K562 (cell line): Measurements from ENCODE around the gene TRIM14. TPM values are rescaled to one million over a fixed set of nuclear protein-coding genes. Genes with fewer than 3 reads are reported as not detected.
A peak's percentile ranks its signal among the peaks of the same experiment; 100 is the strongest.

Experiments used
- ATAC-seq: fragments of 200-7000 bp; cut with Tn5 transposase; 3 replicates; pipeline ENCODE4 v1.9.1; 2020; ENCODE audit warnings: moderate library complexity
- BruUV-seq: library from RNA; stranded (reverse); fragments of 400-500 nt; replicated peaks from 2 replicates; lab custom pipeline; 2021; lab: Mats Ljungman, UMichigan
- CTCF ChIA-PET: fragments of 300-600 bp; formaldehyde crosslinking; extraction: SDS; loops from one replicate; lab custom pipeline; 2021; ENCODE audit warnings: low intra/inter-chr PET ratio; lab: Yijun Ruan, JAX
- POLR2A ChIA-PET: fragments of 300-600, 350-650 bp; sonication (Branson Sonifier 250); formaldehyde crosslinking; extraction: SDS; loops from one replicate; lab custom pipeline; 2021; ENCODE audit warnings: antibody characterized with exemption, inconsistent platforms; lab: Yijun Ruan, JAX
- DNase-seq, 4 experiments: peaks; one replicate each; pipeline versions ENCODE4 v3.0.0 to v3.0.0-alpha.2; 2011 to 2018; ENCODE audit warnings: low spot score in 3 of 4, mixed read lengths in 3 of 4; ENCODE audit errors: extremely low read depth in 1 of 4
- FAIRE-seq: peaks from 2 replicates; lab custom pipeline; 2011; peaks lifted over from hg19 to GRCh38; lab: Jason Lieb, UNC
- H2AFZ ChIP-seq: 2 replicates; pipeline ENCODE4 v1.6.0; 2011; ENCODE audit warnings: low read depth, low read length, control low read depth, inconsistent platforms
- H3K27ac ChIP-seq: fragments of 200-600 bp; 3 replicates; pipeline ENCODE4 v1.8.0; 2011; ENCODE audit warnings: low read depth, mild to moderate bottlenecking, control low read depth, inconsistent platforms, low read length, moderate library complexity, mixed read lengths; ENCODE audit errors: extremely low read depth
- H3K27me3 ChIP-seq, 2 experiments: fragments of 300-600 bp in 1 of 2; 2 replicates in 1 of 2; 3 replicates in 1 of 2; pipeline versions ENCODE4 v1.6.0 to v1.8.0; 2011; ENCODE audit warnings: inconsistent platforms in 2 of 2, low read length in 2 of 2, mild to moderate bottlenecking in 1 of 2, mixed read lengths in 1 of 2, moderate library complexity in 1 of 2; ENCODE audit not compliant: control insufficient read depth in 2 of 2, insufficient read depth in 2 of 2
- H3K36me3 ChIP-seq: fragments of 300-600 bp; 3 replicates; pipeline ENCODE4 v1.8.0; 2011; ENCODE audit warnings: mild to moderate bottlenecking, low read length, inconsistent platforms; ENCODE audit not compliant: control insufficient read depth, insufficient read depth
- H3K4me1 ChIP-seq, 2 experiments: fragments of 200-600 bp in 1 of 2; replicated peaks in 1 of 2; 2 replicates in 1 of 2; 3 replicates in 1 of 2; pipeline versions ENCODE4 v1.5.1 to v1.8.0; 2011; ENCODE audit warnings: inconsistent platforms in 2 of 2, low read length in 2 of 2, mild to moderate bottlenecking in 1 of 2, mixed read lengths in 1 of 2, moderate library complexity in 1 of 2; ENCODE audit not compliant: control insufficient read depth in 2 of 2, insufficient read depth in 2 of 2
- H3K4me2 ChIP-seq: 2 replicates; pipeline ENCODE4 v1.6.1; 2011; ENCODE audit warnings: low read length, control low read depth, inconsistent platforms, mixed read lengths; ENCODE audit not compliant: insufficient read depth
- H3K4me3 ChIP-seq: fragments of 200-600 bp; sonication (generic), shearing (Covaris generic); 2 replicates; pipeline ENCODE4 v1.5.1; 2016; ENCODE audit warnings: control low read depth, inconsistent platforms
- H3K79me2 ChIP-seq: fragments of 200-600 bp; 3 replicates; pipeline ENCODE4 v1.8.0; 2011; ENCODE audit warnings: low read length, inconsistent platforms; ENCODE audit not compliant: control insufficient read depth, insufficient read depth
- H3K9ac ChIP-seq, 2 experiments: 2 replicates each; pipeline versions ENCODE4 v1.6.0 to v1.6.1; 2011; ENCODE audit warnings: low read depth in 2 of 2, low read length in 2 of 2, control low read depth in 1 of 2, inconsistent platforms in 1 of 2, mild to moderate bottlenecking in 1 of 2, mixed read lengths in 1 of 2; ENCODE audit not compliant: insufficient read depth in 1 of 2
- H3K9me1 ChIP-seq: one replicate; pipeline ENCODE4 v1.6.0; 2011; ENCODE audit warnings: inconsistent platforms, mild to moderate bottlenecking, low read length, moderate library complexity; ENCODE audit not compliant: control insufficient read depth, insufficient read depth
- H3K9me3 ChIP-seq: replicated peaks from 2 replicates; pipeline ENCODE4 v1.5.1; 2011; ENCODE audit warnings: low read depth, low read length, inconsistent platforms; ENCODE audit not compliant: control insufficient read depth, insufficient read depth
- H4K20me1 ChIP-seq: replicated peaks from 2 replicates; pipeline ENCODE4 v1.6.1; 2011; ENCODE audit warnings: low read length, inconsistent platforms, mixed read lengths; ENCODE audit not compliant: control insufficient read depth, insufficient read depth
- NCOA6 ChIP-seq: fragments of 450-650 bp; IDR thresholded peaks from 2 replicates; pipeline ENCODE4 v1.6.1; 2017; ENCODE audit warnings: mild to moderate bottlenecking
- NFIC ChIP-seq: fragments of 450-650 bp; IDR thresholded peaks from 2 replicates; pipeline ENCODE4 v1.6.1; 2017; ENCODE audit warnings: mild to moderate bottlenecking, inconsistent platforms
- RUNX1 ChIP-seq: sonication (generic); IDR thresholded peaks from 2 replicates; pipeline ENCODE4 v1.6.1; 2016; ENCODE audit warnings: antibody characterized with exemption, low read depth
- ZNF445 ChIP-seq: fragments of 250-450 bp; sonication (Bioruptor Pico); IDR thresholded peaks from 2 replicates; pipeline ENCODE4 v1.4.0; 2020; ENCODE audit warnings: low read depth, mild to moderate bottlenecking, moderate library complexity
- ZNF77 ChIP-seq: fragments of 250-450 bp; sonication (Bioruptor Pico); IDR thresholded peaks from 2 replicates; pipeline ENCODE4 v1.5.0; 2020
- WGBS: fragments of 100-300 bp; shearing (Covaris generic); methylation state at CpG from one replicate; pipeline ENCODE4 v1.1.6; 2016; ENCODE audit warnings: low coverage, mixed read lengths; ENCODE audit not compliant: insufficient coverage; ENCODE audit errors: missing lambda C conversion rate; 5-methylcytosine and 5-hydroxymethylcytosine counted together
- in situ Hi-C: fragments of 300-500 bp; cut with MboI; formaldehyde crosslinking; loops from 4 replicates; pipeline ENCODE4 v1.15.0; 2018; ENCODE audit warnings: inconsistent platforms, mixed read lengths
- intact Hi-C: fragments of 100-400 bp; cut with micrococcal nuclease; formaldehyde crosslinking; loops from 2 replicates; pipeline ENCODE4 v1.14.2; 2022
- polyA plus RNA-seq, 8 experiments: library from polyadenylated mRNA; depleted of rRNA in 4 of 8; stranded (reverse) in 5 of 8; unstranded in 3 of 8; fragments of >200 nt; fragmentation: Nextera tagmentation in 2 of 8; fragmentation: Illumina TruSeq in 1 of 8; extraction: Ambion mirVana in 2 of 8; extraction: Trizol in 1 of 8; gene quantifications; 2 replicates each; pipeline versions ENCODE4 v1.2.1 to v1.2.3, GENCODE V29; 2011 to 2014; ENCODE audit warnings: inconsistent platforms in 1 of 8, missing spikeins in 1 of 8
- total RNA-seq, 7 experiments: library from RNA; depleted of rRNA in 6 of 7; stranded (reverse); fragments of >200 nt in 6 of 7; fragmentation: Illumina TruSeq in 2 of 7; extraction: Trizol in 2 of 7; gene quantifications; 2 replicates each; pipeline versions ENCODE4 v1.2.1 to v1.2.3, GENCODE V29; 2011 to 2021; ENCODE audit warnings: low replicate concordance in 1 of 7

Gene TRIM14
- total and polyA plus RNA-seq, 9 of the 15 experiments (the other 6 are each of a cell fraction or from before 2014, with no cell fraction given) = 7.6 to 41.0 (median 17.9) TPM

GRCh38 chr9:98132806-98133631, 14.0 kb upstream of the TRIM14 start:
- no peaks in the 10 kb centered on the region for H3K9me1 ChIP-seq
- CTCF ChIA-PET = interaction anchor here (0.6 kb wide), 1 partner anchor 117 kb away, joined by 3 read pairs; no protein-coding TSS in a partner anchor
- no peak for ATAC-seq
- no peaks in the 10 kb centered on the region for H3K9me3 ChIP-seq
- H3K9ac ChIP-seq = no peak overlapping the region
- no peak for DNase-seq
- POLR2A ChIA-PET = interaction anchor here (1.4 kb wide), 1 partner anchor 14 kb away, joined by 3 read pairs; the partner anchor contains the start of gene TRIM14
- no peak overlapping the region for H2AFZ ChIP-seq
- in situ Hi-C loops = no loop called here
- no peak overlapping the region for H3K27ac ChIP-seq
- H3K36me3 ChIP-seq = peaks cover 85% of the 10 kb centered on the region; the same call in 2 of the 3 replicates
- no peak for FAIRE-seq
- no peak overlapping the region for H3K4me3 ChIP-seq
- 90% methylated on average over 14 of the region's 14 CpGs for WGBS
- no peaks in the 10 kb centered on the region for H4K20me1 ChIP-seq
- H3K79me2 ChIP-seq = no peaks in the 10 kb centered on the region
- BruUV-seq = no TSS peak
- no peak overlapping the region for H3K4me2 ChIP-seq
- intact Hi-C loops = no loop called here
- H3K27me3 ChIP-seq = no peaks in the 10 kb centered on the region
- TF ChIP-seq RUNX1 (no peak), NFIC (0 out of 2 replicates have a peak, but pooled peaks have one; percentile 8)
- no peaks in the 10 kb centered on the region; a peak in 1 of 5 replicates for H3K4me1 ChIP-seq

GRCh38 chr9:98132158-98132557, 13.1 kb upstream of the TRIM14 start:
- H3K79me2 ChIP-seq = no peaks in the 10 kb centered on the region
- intact Hi-C loops = no loop called here
- no peak overlapping the region for H3K4me2 ChIP-seq
- no peaks in the 10 kb centered on the region for H3K27me3 ChIP-seq
- no peak overlapping the region for H3K9ac ChIP-seq
- no peak for DNase-seq
- BruUV-seq = no TSS peak
- no peak for ATAC-seq
- no peak overlapping the region for H3K4me3 ChIP-seq
- H3K9me1 ChIP-seq = no peaks in the 10 kb centered on the region
- H3K4me1 ChIP-seq = no peaks in the 10 kb centered on the region; a peak in 1 of 5 replicates
- peaks cover 82% of the 10 kb centered on the region; the same call in 2 of the 3 replicates for H3K36me3 ChIP-seq
- no peak overlapping the region for H3K27ac ChIP-seq
- CTCF ChIA-PET = no interaction called here
- no peak for FAIRE-seq
- H2AFZ ChIP-seq = no peak overlapping the region
- no peaks in the 10 kb centered on the region for H4K20me1 ChIP-seq
- WGBS = 88% methylated on average over 9 of the region's 9 CpGs
- H3K9me3 ChIP-seq = no peaks in the 10 kb centered on the region
- POLR2A ChIA-PET = interaction anchor here (1.4 kb wide), 1 partner anchor 13 kb away, joined by 3 read pairs; the partner anchor contains the start of gene TRIM14
- TF ChIP-seq ZNF445 (CRISPR knock-in tag) (no peak), NCOA6 (no peak), ZNF77 (no peak)
- in situ Hi-C loops = no loop called here
